ENCODE results near the gene STS.
A peak's percentile ranks its signal among the peaks of the same experiment; 100 is the strongest.

- TF ChIP-seq EZH2 (IDR thresholded peaks at IDR 0.05): no peak
- TF ChIP-seq, protein P1, sequence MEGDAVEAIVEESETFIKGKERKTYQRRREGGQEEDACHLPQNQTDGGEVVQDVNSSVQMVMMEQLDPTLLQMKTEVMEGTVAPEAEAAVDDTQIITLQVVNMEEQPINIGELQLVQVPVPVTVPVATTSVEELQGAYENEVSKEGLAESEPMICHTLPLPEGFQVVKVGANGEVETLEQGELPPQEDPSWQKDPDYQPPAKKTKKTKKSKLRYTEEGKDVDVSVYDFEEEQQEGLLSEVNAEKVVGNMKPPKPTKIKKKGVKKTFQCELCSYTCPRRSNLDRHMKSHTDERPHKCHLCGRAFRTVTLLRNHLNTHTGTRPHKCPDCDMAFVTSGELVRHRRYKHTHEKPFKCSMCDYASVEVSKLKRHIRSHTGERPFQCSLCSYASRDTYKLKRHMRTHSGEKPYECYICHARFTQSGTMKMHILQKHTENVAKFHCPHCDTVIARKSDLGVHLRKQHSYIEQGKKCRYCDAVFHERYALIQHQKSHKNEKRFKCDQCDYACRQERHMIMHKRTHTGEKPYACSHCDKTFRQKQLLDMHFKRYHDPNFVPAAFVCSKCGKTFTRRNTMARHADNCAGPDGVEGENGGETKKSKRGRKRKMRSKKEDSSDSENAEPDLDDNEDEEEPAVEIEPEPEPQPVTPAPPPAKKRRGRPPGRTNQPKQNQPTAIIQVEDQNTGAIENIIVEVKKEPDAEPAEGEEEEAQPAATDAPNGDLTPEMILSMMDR (IDR thresholded peaks at IDR 0.05 in 2 of 3, conservative IDR thresholded peaks at IDR 0.05 in 1 of 3; ENCODE audit: borderline replicate concordance in 1 of 3, insufficient read depth in 1 of 3, low read depth in 2 of 3, low read length in 2 of 3): peak; percentile 19 to 58 (median 45); a peak in 5 of 6 replicates
- no peak for TF ChIP-seq POLR2A (IDR thresholded peaks at IDR 0.05; ENCODE audit: borderline replicate concordance, extremely low read depth, insufficient read depth, insufficient read length)
- TF ChIP-seq CEBPB (IDR thresholded peaks at IDR 0.05; ENCODE audit: low read depth): peak; percentile 54
- no peak for TF ChIP-seq POLR2AphosphoS5 (IDR thresholded peaks at IDR 0.05; ENCODE audit: low read depth, low read length)
- no peak for TF ChIP-seq EZH2phosphoT487 (IDR thresholded peaks at IDR 0.05; ENCODE audit: borderline replicate concordance)
- no peak for TF ChIP-seq TCF7L2 (IDR thresholded peaks at IDR 0.05; ENCODE audit: borderline replicate concordance, extremely low read depth, insufficient read depth, insufficient read length)
- no peak for TF ChIP-seq ELF1 (IDR thresholded peaks at IDR 0.05; ENCODE audit: borderline replicate concordance, low read depth)
- TF ChIP-seq ZFX (IDR thresholded peaks at IDR 0.05): no peak
- TF ChIP-seq SP1 (IDR thresholded peaks at IDR 0.05; ENCODE audit: low read depth): no peak
- TF ChIP-seq, protein P2, sequence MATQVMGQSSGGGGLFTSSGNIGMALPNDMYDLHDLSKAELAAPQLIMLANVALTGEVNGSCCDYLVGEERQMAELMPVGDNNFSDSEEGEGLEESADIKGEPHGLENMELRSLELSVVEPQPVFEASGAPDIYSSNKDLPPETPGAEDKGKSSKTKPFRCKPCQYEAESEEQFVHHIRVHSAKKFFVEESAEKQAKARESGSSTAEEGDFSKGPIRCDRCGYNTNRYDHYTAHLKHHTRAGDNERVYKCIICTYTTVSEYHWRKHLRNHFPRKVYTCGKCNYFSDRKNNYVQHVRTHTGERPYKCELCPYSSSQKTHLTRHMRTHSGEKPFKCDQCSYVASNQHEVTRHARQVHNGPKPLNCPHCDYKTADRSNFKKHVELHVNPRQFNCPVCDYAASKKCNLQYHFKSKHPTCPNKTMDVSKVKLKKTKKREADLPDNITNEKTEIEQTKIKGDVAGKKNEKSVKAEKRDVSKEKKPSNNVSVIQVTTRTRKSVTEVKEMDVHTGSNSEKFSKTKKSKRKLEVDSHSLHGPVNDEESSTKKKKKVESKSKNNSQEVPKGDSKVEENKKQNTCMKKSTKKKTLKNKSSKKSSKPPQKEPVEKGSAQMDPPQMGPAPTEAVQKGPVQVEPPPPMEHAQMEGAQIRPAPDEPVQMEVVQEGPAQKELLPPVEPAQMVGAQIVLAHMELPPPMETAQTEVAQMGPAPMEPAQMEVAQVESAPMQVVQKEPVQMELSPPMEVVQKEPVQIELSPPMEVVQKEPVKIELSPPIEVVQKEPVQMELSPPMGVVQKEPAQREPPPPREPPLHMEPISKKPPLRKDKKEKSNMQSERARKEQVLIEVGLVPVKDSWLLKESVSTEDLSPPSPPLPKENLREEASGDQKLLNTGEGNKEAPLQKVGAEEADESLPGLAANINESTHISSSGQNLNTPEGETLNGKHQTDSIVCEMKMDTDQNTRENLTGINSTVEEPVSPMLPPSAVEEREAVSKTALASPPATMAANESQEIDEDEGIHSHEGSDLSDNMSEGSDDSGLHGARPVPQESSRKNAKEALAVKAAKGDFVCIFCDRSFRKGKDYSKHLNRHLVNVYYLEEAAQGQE (IDR thresholded peaks at IDR 0.05; ENCODE audit: low read depth): no peak
- no peak for TF ChIP-seq EGR1 (IDR thresholded peaks at IDR 0.05; ENCODE audit: low read depth)
- no peak for TF ChIP-seq ZNF274 (IDR thresholded peaks at IDR 0.05; ENCODE audit: low read depth, low read length)
- no peak for TF ChIP-seq SIN3A (IDR thresholded peaks at IDR 0.05; ENCODE audit: low read depth)
These were observed 15.0 kb upstream of the STS start for GRCh38 chrX:7132335-7133049.
